Endometrial microvascular endothelial cells (primary cell): ENCODE measurements around the gene PTPRR. TPM values are rescaled to one million over a fixed set of nuclear protein-coding genes. Genes with fewer than 3 reads are reported as not detected.

ENCODE experiments used
- in situ Hi-C: cut with HindIII; loops from 2 replicates; pipeline ENCODE4 v1.10.0; 2017; ENCODE audit warnings: low sequenced_read_pairs, low pct_unique_long_range_greater_than_20kb; ENCODE audit errors: inconsistent ontology term
- total RNA-seq: library from RNA; depleted of rRNA; stranded (reverse); fragments of >200 nt; gene quantifications from one replicate; pipeline ENCODE4 v1.2.3, GENCODE V29; 2015; ENCODE audit errors: inconsistent ontology term

Gene PTPRR
- total RNA-seq, 1 donor from 2014 or later: 0.74 TPM

DNA sequence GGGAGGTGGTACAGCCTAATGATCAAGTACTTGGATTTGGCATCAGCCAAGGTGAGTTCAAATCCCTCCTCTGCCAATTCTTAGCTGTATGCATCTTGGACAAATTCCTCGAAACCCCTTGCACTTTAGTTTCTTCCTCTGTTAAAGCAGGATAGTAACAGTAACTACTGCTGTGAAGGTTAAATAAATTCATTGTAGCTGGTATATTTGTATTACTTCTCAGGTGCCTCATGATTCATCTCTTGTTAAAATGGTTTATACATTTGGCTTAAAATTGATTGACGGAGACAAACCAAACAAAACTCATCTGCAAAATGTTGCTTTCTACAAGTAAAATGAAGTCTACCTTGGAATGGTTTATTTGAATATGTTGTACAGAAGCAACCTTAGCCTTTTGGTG is 281.0 kb downstream of the PTPRR start:
- in situ Hi-C loops: no loop called here

DNA sequence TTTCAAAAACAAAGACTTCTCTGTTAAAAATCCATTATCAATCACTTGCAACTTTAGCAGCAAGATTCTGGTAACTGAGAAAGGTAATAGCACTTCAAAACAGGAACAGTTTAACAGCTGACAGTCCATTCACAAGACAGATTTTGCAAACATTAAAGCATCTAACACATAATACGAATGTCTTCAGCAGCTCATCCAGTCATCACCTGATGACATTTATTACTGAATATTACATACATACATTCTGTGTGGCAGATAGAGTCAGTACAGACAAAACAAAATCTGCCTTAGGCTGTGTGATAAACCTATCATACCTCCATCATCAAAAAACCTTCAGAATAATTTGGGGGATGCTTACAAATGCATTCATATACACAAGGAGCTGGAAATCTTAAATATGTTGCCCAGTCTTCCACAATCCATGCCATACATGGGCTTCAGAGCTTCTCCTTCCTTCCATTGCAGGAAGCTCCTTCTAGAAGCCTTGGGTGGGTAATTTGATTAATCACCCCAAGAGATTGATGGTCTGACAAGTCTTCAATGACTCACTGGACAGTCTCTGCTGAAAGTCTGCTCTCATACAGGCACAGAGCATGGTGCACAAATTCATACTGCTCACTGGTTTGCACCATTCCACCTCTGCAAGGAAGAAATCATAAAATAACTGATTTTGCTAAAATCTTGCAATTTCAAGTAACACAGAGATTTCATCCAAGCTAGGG is 281.7 kb downstream of the PTPRR start:
- in situ Hi-C loops: no loop called here

DNA sequence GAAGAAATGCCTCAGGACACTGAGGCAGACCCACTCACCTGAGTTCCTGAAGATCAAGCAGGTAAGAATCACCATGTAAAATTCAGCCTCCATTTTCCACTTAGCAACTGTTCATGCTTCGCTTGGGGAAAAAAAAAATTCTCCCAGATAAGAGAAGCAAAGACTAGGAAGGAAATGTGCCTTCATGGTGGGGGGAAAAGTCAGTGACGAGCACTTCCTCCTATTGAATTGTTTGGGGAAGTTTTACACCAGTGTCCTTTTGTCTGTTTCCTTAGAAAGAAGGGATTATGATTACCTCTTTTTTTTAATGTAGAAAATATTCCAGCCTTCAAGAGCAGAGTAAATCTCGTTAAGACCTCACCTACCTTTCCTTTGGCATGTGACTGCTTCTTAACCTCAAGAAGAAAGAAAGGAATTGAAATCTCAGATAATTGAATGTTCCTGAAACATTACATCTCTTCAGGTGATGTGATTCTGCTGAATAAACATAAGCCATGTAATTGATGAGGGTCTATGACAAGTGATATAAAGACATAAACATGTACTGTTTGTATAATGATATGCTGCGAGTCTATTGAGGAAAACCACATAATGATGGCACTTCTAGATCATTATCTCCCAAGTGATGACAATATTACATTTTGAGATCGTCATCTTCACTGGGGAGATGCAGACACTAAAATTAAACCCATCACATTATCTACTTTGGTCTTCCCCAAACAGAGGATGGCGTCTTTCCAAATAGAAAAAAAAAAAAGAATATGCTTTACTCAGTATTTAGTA is 283.0 kb downstream of the PTPRR start, which contains the start of gene PTPRB:
TSS of gene PTPRB (minus strand) at position 127 of the 783 bp plus-strand sequence. CDS start at position 93, 34 bp downstream.
- in situ Hi-C loops: no loop called here

DNA sequence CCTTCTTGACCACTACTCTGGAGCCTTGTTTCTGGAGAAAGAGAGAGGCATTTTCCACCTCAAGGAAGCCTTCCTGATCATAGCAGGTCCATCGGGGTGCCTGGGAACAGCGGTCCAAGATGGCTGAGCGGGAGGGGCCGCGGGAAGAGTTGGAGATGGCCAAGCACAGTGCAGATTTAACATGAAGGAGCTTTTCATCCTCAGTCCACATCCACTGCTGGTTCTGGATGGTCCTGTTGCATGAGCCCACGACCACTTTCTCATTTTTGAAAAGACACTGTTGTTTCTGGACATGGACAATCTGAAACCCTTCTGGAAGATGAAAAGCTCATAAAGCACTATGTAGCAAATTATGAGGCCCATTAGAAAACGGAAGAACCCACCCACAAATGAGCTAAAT is 284.8 kb downstream of the PTPRR start:
- in situ Hi-C loops: no loop called here

DNA sequence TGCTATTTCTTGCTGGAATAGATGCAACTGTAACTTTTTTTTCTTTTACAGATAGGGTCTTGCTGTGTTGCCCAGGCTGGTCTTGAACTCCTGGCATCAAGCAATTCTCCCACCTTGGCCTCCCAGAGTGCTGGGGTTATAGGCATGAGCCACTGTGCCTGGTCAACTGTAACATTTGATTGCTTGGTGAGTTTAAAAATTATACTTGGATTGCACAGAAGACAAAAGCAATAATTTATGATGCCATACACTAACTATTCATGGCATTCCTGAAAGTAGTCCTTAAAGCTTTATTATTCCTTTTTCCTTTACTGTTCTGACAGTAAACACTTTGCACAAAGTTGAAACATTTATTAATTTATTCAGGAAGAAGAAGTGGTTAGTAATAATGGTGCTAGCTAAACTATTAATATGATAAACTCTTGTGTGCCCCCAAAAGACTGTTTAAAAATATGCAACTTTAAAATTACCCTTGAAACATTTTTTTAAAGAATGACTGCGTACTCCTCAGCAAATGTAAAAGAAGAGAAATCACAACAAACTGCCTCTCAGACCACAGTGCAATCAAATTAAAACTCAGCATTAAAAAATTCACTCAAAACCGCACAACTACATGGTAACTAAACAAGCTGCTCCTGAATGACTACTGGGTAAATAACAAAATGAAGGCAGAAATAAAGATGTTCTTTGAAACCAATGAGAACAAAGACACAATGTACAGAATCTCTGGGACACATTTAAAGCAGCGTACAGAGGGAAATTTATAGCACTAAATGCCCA is 291.6 kb downstream of the PTPRR start:
- in situ Hi-C loops: no loop called here

DNA sequence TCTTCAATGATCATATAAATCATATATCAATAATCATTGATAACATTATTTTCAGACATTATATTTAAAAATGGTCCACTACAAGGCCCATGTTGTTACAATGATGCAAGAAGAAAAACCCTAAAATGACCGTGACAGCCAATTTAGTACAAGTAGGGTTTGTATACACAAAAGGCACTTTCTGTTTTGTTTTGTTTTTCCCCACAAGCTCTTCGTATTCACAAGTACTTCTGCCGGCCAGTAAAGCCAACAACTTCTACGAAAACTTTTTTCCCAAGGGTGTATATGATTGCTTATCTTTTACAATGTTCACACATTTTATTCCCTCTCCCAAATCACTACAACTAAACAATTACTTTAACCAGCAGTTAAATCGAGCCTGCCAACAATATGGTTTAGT is 292.9 kb downstream of the PTPRR start:
- in situ Hi-C loops: no loop called here

DNA sequence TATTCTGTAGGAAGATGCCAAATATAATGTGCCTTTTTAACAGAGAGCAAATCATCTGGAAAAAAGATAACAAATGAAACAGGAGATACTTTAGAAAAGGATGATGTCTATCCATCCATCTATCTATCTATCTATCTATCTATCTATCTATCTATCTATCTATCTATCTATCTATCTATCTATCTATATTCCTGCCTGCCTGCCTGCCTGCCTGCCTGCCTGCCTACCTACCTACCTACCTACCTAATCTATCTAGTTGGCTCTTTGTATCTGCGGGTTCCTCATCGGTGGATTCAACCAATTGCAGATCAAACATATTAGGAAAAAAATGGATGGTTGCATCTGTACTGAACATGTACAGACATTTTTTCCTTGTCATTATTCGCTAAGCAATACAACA is 294.4 kb downstream of the PTPRR start:
- in situ Hi-C loops: no loop called here

DNA sequence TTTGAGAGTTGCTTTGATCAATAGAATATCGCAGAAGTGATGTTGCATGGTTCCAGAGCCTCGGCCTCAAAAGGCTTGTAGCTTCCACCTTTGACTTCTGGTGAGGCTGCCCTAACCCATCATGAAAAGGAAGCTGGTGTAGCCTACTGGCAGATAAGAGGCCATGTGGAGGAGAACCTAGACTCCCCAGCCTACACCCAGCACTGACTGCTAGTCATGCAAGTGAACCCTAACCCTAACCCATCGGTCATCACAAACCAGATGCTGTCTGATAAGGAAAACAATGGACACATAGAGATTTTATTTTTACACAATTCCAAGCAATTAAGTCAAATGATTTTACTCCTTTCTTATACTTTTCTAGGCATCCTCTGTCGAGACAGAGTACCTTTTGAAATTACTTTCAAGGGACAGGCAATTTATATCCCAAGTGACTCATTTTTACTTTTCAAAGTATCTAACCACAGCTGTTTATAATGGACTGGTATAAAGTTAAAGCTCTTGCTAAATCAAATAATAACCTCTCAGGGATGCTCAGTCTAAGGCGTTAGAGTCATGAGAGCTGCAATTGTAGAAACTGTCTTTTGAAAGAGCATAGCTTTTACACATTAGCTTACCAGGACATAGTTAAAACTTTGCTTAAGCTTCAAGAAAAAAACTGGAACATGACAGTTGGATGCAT is 300.9 kb downstream of the PTPRR start:
- in situ Hi-C loops: loop anchor here (5.0 kb wide), 1 partner anchor 103 kb away; no protein-coding TSS in a partner anchor

DNA sequence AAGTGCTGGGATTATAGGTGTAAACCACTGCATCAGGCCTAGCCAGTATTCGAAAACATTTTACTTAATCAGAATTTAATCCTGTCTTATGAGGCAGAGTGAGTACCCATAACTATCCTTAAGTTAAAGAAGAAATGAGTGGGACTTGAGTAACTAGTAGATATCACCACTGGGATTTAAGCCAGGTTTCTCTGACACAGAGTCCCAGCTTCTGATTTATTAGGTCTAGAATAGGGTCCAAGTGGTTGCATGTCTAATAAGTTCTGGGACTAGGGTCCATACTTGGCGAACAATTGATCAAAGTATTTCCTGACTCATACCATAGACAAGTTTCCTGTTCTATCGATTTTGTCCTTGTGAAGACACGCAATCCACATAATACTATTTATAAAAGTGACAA is 302.2 kb downstream of the PTPRR start:
- in situ Hi-C loops: no loop called here

DNA sequence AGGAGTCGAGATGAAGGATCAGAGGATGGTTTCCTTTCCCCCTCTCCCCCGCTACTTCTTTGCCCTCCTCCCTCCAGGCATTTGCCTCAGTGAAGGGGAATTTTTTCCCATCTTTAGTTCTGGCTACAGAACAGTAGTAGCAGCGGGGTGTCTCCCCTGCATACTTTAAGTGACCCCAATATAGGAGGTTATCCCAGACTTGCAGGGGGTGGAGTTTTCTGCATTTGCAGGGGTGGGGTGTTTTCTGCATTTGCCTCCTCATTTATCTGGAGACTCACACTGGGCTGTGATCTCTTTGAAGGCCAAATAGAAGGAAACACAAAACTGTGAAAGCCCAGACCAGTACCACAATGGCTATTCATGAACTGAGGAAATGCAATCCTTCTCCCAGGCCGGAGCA is 303.1 kb downstream of the PTPRR start:
- in situ Hi-C loops: no loop called here

DNA sequence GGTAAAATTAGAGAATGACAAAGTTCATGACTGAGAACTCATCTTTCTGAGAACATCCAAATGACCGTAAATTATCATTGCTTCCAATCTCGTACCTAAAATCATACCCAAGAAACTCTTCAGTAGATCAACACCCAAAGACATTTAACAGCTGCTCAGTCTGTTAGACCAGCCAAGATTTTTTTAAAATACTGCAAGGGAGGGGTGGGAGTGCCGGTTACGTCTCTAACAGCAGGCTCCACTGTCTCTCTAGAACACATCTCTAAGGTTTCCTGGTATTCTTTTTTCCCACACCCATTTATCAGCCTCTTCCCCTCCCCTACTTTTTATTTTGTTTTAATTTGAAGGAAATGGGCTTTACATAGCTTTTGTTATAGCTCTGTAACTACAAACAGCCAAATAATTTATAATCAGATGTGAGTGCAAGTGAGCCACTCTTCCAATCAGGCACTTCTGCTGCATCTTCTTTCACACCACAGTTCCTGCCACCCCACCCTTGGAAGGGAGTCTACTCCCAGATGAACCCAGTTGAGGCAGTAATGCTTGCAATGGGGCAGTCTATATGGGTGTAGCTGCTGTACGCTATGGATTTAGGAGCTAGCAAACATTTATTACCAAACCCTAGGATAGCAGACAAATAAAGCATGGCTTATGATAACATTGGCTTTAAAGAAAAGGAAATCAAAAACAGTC is 305.2 kb downstream of the PTPRR start:
- in situ Hi-C loops: no loop called here

DNA sequence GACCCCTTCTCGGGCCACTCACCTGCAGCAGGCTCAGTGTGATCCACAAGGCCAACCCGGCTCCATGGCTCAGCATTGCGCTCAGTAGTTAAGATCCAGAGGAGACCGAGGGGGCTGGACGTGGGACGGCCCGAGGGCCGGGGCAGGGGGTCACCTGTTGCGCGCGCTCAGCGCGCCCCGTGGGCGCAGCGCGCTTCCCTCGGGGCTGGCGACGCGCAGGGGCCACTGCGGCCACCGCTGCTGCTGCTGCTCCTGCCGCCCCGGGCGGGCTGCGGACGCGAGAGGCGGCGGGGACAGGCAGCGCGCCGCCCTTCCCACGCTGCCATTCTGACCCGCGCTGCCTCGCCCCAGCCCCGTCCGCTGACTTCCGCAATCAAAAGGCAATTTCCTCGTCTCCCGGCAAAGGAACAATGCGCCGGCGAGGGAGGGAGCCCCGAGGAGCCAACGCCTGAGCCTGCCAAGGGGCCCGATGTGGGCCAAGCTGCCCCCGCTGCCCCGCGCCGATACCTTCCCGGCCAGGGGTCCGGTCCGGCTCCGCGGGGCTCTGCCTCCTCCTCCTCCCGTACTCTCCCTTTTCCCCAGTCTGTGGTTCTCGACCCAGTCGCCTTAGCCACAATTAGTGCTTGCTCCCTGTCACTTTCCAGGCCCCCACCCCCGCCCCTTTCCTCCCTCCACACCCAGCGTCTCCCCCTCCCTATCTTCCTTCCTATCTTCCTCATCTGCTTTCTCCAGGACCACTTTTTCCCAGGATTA is 310.6 kb downstream of the PTPRR start:
- in situ Hi-C loops: no loop called here

DNA sequence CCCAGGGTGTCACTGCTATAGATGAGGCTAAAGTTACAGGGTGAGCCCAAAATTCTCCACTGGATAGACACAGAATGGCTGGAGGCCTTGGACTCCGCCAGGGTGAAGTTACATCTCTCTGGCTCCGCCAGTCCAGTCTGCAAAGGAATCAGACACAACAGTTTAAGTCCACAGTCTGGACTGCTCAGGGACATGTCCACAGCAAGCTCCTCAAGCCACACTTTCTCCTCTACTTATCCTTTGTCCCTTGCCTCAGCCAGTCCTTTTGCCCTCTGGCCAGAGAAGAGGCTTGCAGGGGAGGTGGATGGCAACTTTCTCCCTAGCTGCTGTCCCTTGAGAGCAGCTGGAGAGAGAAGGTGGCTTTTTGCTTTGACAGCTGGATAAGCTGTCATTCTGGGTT is 311.3 kb downstream of the PTPRR start:
- in situ Hi-C loops: no loop called here

DNA sequence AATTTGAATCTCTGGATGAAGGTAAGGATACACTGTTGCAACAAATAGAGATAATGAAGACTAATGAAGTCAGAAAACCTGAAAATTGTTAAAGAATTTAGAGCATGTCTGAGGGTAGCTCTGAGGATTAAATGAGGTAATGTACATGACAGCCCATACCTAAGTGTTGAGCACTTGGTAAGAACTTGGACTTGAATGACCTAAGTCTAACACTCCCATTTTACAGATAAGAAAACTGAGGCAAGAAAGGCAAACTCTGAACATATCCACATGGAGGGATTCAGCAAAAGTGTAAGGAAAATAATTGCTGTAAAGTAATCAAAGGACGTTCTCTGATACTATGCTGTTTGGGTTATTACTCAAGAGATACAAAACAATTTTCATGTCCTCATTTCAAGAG is 312.4 kb downstream of the PTPRR start:
- in situ Hi-C loops: no loop called here

DNA sequence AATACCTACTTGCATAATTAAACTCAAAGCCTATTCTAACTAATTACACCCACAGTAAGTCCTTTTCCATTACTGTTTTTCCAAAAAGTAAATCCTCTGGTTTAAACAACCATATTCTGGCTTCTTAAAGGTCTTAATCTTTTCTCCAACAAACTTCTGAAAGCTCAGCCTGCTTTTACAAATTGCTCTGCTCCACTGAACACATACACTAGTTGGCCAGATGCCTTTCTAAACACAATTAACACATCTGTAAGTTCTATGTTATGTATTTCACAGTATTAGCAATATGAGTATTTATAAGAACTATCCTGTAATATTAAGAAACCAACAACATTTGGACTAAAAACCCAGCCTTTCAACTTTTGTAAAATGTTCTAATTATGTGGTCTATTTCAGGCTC is 313.4 kb downstream of the PTPRR start:
- in situ Hi-C loops: no loop called here

DNA sequence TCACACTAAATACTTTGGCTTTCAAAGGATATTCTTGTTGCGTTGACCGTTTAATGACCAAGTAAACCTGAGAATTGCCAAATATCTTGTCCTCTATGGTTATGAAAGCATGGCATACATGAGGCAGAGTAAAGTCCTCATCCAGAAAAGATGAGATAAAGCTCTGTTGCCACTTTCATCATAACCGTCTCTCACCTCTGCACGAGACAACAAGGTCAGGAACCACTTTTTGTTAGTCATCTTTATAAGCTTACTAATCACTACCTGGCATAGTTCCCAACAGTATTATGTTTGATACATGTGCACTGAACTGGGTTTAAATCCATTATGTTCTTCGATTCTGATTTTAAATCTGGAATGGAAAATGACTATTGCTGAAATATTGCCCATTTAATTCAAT is 314.6 kb downstream of the PTPRR start:
- in situ Hi-C loops: no loop called here

DNA sequence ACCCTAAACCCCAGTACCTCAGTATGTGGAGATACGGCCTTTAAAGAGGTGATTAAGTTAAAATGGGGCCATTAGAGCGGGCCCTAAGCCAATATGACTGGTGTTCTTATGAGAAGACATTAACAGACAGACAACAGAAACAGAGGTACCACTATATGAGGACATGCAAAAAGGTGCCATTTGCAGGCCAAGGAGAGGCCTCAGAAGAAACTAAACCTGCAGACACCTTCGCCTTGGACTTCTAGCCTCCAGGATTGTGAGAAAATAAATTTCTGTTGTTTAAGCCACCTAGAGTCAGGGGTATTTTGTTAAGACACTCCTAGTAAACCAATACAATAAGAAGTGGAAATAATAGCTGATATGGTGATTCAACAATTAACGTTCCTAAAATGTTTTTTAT is 315.9 kb downstream of the PTPRR start:
- in situ Hi-C loops: no loop called here

DNA sequence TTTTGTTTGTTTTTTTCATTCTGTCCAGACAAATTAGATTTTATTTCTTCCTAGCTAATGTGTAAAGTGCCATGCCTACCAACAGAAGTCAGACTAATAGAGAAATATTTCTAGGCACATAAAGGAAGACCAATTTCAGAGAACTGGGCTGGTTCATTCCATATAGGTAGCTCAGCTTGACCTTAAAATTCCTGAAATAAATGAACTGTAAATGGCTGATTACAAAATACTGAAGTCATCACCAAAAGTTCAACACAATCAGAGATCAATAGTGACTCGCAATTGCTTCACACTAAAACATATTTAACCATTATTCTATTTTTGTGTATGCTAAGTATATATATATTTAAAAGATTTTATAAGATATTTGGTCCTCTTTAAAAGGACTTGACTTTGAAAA is 317.5 kb downstream of the PTPRR start:
- in situ Hi-C loops: no loop called here
